ENCODE data around the gene CDCP2. TPM values are rescaled to one million over a fixed set of nuclear protein-coding genes. Genes with fewer than 3 reads are reported as not detected.

CDCP2 gene
- total RNA-seq, 1 donor from 2014 or later = not detected

DNA sequence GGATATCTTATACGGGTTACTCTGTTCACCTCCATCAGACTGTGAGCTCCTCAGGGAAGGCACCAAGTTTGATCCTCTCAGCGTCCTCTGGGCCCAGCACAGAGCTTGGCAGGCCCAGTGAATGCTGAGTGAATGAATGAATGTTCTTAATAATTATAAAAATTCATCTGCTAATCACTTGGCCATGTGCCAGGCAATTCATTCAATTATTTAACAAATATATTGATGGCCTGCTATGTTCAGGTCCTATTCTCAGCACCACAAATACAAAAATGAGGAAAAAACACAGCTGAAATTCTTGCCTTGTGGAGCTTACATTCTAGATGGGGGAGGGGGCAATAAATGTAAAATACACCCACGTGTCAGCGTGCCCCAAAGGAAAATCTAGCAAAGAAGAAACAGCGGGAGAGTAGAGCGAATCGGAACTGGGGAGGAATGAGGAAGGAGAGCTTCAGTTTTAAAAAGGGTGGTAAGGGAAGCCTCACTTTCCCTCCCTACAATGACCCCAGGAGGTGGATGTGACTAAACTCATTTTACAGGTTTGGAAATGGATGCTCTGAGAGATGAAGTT lies 15.8 kb downstream of the CDCP2 start:
- no peak for DNase-seq (ENCODE audit: low spot score, unreplicated experiment)
- Mint-ChIP-seq H3K4me3 (ENCODE audit: low read depth) (no peak overlapping the region), H3K9me3 (ENCODE audit: low read depth) (no peaks in the 10 kb centered on the region), H3K36me3 (ENCODE audit: insufficient read depth) (no peaks in the 10 kb centered on the region), H3K27ac (peak overlapping the region; percentile 69), H3K4me1 (ENCODE audit: low read depth) (peaks cover 16% of the 10 kb centered on the region), H3K27me3 (peaks cover 4% of the 10 kb centered on the region)
- TF ChIP-seq, protein P1, sequence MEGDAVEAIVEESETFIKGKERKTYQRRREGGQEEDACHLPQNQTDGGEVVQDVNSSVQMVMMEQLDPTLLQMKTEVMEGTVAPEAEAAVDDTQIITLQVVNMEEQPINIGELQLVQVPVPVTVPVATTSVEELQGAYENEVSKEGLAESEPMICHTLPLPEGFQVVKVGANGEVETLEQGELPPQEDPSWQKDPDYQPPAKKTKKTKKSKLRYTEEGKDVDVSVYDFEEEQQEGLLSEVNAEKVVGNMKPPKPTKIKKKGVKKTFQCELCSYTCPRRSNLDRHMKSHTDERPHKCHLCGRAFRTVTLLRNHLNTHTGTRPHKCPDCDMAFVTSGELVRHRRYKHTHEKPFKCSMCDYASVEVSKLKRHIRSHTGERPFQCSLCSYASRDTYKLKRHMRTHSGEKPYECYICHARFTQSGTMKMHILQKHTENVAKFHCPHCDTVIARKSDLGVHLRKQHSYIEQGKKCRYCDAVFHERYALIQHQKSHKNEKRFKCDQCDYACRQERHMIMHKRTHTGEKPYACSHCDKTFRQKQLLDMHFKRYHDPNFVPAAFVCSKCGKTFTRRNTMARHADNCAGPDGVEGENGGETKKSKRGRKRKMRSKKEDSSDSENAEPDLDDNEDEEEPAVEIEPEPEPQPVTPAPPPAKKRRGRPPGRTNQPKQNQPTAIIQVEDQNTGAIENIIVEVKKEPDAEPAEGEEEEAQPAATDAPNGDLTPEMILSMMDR (IDR thresholded peaks at IDR 0.05; ENCODE audit: unreplicated experiment) = no peak

DNA sequence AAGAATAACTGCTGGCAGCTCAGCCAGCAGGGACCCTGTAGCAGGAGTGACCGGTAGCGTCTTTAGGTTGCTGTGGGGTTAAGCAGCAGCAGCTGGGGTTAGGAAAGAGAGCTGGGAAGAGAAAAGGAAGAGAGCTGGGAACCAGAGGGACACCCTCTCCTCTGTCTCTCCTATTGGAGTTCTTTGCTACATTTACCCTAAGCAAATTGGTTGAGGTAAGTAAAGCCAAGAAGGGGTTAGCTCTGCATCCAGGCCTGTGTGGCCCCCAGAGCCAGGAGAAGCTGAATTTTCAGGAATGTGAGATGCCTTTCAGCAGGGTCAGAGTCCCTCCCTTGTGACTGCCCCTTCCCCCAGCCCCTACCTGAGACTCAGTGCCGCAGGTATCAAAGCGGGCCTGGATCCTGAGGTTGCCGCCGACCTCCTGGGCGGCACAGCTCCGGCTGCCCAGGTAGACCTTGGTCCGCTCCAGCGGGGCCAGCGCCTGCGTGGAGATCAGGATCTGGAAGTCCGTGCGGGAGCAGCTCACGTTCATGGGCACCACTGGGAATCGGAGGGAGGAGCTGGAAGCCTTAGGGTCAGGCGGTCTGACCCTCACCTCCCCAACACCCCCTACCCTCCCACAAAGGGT lies 16.4 kb downstream of the CDCP2 start:
- Mint-ChIP-seq H3K4me1 (ENCODE audit: low read depth) (peaks cover 13% of the 10 kb centered on the region), H3K4me3 (ENCODE audit: low read depth) (no peak overlapping the region), H3K27ac (no peak overlapping the region), H3K9me3 (ENCODE audit: low read depth) (no peaks in the 10 kb centered on the region), H3K27me3 (peaks cover 8% of the 10 kb centered on the region), H3K36me3 (ENCODE audit: insufficient read depth) (no peaks in the 10 kb centered on the region)
- no peak for DNase-seq (ENCODE audit: low spot score, unreplicated experiment)
- TF ChIP-seq, protein P1 (IDR thresholded peaks at IDR 0.05; ENCODE audit: unreplicated experiment) = no peak

DNA sequence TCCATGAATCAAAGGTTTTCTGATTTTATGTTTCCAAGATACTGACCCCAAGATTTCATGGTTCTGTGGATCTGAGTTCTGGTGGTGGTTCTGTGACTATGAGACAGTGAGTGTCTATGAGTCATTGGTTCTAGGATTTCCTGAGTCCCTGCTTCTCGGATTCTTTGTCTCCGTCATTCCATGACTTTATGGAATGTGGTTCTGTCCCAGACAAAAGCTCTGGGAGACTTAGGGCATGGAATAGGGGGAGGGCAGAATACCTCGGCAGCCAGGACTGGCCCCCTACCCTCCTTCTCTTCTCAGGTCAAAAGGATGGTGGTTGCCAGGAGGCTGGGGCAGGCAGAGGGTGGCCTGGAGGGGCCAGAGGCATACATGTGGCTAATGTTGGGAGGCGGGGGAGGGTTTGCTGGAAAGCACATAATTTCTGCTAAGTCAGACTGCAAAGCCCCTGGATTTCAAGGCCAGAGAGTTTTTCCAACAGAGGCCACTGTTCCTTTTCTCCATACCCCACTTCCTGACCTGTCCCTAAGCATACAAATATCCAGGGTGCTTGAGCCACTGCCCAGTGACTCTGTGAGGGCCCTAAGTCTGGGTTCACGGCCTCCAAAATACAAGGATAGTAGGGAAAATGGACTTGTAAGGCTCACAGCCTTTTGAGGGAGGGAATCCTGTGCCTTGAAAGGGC lies 17.2 kb downstream of the CDCP2 start:
- no peak for DNase-seq (ENCODE audit: low spot score, unreplicated experiment)
- Mint-ChIP-seq H3K9me3 (ENCODE audit: low read depth) (no peaks in the 10 kb centered on the region), H3K4me3 (ENCODE audit: low read depth) (no peak overlapping the region), H3K4me1 (ENCODE audit: low read depth) (peaks cover 13% of the 10 kb centered on the region), H3K27ac (no peak overlapping the region), H3K36me3 (ENCODE audit: insufficient read depth) (no peaks in the 10 kb centered on the region), H3K27me3 (peaks cover 14% of the 10 kb centered on the region)
- TF ChIP-seq, protein P1 (IDR thresholded peaks at IDR 0.05; ENCODE audit: unreplicated experiment) = no peak

- Mint-ChIP-seq H3K4me1 (ENCODE audit: low read depth) (peaks cover 13% of the 10 kb centered on the region), H3K27ac (no peak overlapping the region), H3K4me3 (ENCODE audit: low read depth) (no peak overlapping the region), H3K9me3 (ENCODE audit: low read depth) (no peaks in the 10 kb centered on the region), H3K36me3 (ENCODE audit: insufficient read depth) (no peaks in the 10 kb centered on the region), H3K27me3 (peaks cover 14% of the 10 kb centered on the region)
- DNase-seq (ENCODE audit: low spot score, unreplicated experiment) = no peak
- TF ChIP-seq, protein P1 (IDR thresholded peaks at IDR 0.05; ENCODE audit: unreplicated experiment) = no peak
Measured at GRCh38 chr1:54134295-54134694, 18.5 kb downstream of the CDCP2 start.

DNA sequence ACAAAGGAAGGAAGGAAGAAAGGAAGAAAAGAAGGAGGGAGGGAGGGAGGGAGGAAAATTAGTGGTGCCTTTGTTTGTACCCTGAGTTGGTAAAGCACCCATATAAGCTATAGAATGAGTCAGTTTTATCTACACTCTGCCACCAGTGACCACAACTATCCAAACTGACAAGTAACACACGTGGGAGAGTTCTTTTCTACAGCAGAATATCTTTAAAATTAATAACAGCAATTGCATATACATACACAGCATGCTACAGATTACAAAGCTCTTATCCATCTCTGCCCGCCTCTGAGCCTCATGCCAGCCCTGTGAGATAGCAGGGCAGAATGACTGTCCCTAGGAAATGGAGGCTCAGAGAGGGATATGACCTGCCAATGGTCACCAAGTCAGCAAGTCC lies 20.3 kb downstream of the CDCP2 start:
- peaks cover 26% of the 10 kb centered on the region for H3K27me3 Mint-ChIP-seq
- DNase-seq (ENCODE audit: low spot score, unreplicated experiment) = no peak
- H3K4me3 Mint-ChIP-seq (ENCODE audit: low read depth) = no peak overlapping the region
- TF ChIP-seq, protein P1 (IDR thresholded peaks at IDR 0.05; ENCODE audit: unreplicated experiment) = no peak
- H3K9me3 Mint-ChIP-seq (ENCODE audit: low read depth) = no peaks in the 10 kb centered on the region
- no peaks in the 10 kb centered on the region for H3K36me3 Mint-ChIP-seq (ENCODE audit: insufficient read depth)
- no peak overlapping the region for H3K27ac Mint-ChIP-seq
- peaks cover 13% of the 10 kb centered on the region for H3K4me1 Mint-ChIP-seq (ENCODE audit: low read depth)
